HUES6 (cell line): Measurements from ENCODE around the gene GHRHR.

ENCODE experiments used
- H3K27ac ChIP-seq: 2 replicates; pipeline ENCODE4 v1.7.0; 2013; ENCODE audit warnings: low read depth, mild to moderate bottlenecking, low read length, inconsistent platforms
- H3K27me3 ChIP-seq: 2 replicates; pipeline ENCODE4 v1.6.1; 2013; ENCODE audit warnings: low read length; ENCODE audit not compliant: control insufficient read depth, insufficient read depth
- H3K36me3 ChIP-seq: 2 replicates; pipeline ENCODE4 v1.6.1; 2013; ENCODE audit warnings: low read length; ENCODE audit not compliant: control insufficient read depth, insufficient read depth
- H3K4me1 ChIP-seq: 2 replicates; pipeline ENCODE4 v1.6.1; 2013; ENCODE audit warnings: low read length; ENCODE audit not compliant: control insufficient read depth, insufficient read depth
- H3K4me3 ChIP-seq: 2 replicates; pipeline ENCODE4 v1.5.1; 2013; ENCODE audit warnings: low read depth, low read length
- H3K9ac ChIP-seq: one replicate; pipeline ENCODE4 v1.6.1; 2013; ENCODE audit warnings: mild to moderate bottlenecking, low read length
- H3K9me3 ChIP-seq: 2 replicates; pipeline ENCODE4 v1.6.1; 2013; ENCODE audit warnings: low read depth, low read length; ENCODE audit not compliant: control insufficient read depth, insufficient read depth

The GHRHR gene

GRCh38 chr7:31028006-31028405, 64.3 kb downstream of the GHRHR start:
- H3K27me3 ChIP-seq = no peaks in the 10 kb centered on the region
- no peak overlapping the region for H3K4me3 ChIP-seq
- H3K9ac ChIP-seq = no peak overlapping the region
- no peak overlapping the region for H3K27ac ChIP-seq
- H3K9me3 ChIP-seq = no peaks in the 10 kb centered on the region
- no peaks in the 10 kb centered on the region for H3K36me3 ChIP-seq
- peaks cover 15% of the 10 kb centered on the region for H3K4me1 ChIP-seq

GRCh38 chr7:31028417-31028992, 64.8 kb downstream of the GHRHR start:
- H3K27me3 ChIP-seq = no peaks in the 10 kb centered on the region; the same call in 1 of the 2 replicates
- no peaks in the 10 kb centered on the region for H3K36me3 ChIP-seq
- H3K9me3 ChIP-seq = no peaks in the 10 kb centered on the region
- no peak overlapping the region for H3K27ac ChIP-seq
- H3K9ac ChIP-seq = no peak overlapping the region
- H3K4me1 ChIP-seq = peaks cover 15% of the 10 kb centered on the region
- H3K4me3 ChIP-seq = no peak overlapping the region
